ENCODE data around the gene MORN5.

MORN5 gene

GRCh38 chr9:122192914-122193525 is 33.3 kb downstream of the MORN5 start:
- no peak for DNase-seq

- DNase-seq = no peak
These were observed 33.9 kb downstream of the MORN5 start for GRCh38 chr9:122193651-122194050.

GRCh38 chr9:122195875-122196274 is 36.2 kb downstream of the MORN5 start:
- no peak for DNase-seq

GRCh38 chr9:122197426-122197825 is 37.7 kb downstream of the MORN5 start:
- DNase-seq = no peak

- DNase-seq = no peak
These were observed 38.2 kb downstream of the MORN5 start for GRCh38 chr9:122197882-122198281.

- DNase-seq = no peak
These were observed 41.4 kb downstream of the MORN5 start for GRCh38 chr9:122200960-122201595.

GRCh38 chr9:122201641-122202040 is 41.9 kb downstream of the MORN5 start:
- no peak for DNase-seq

- no peak for DNase-seq
These were observed 42.4 kb downstream of the MORN5 start for GRCh38 chr9:122202111-122202510.

- no peak for DNase-seq
These were observed 44.3 kb downstream of the MORN5 start for GRCh38 chr9:122204055-122204454.

GRCh38 chr9:122204491-122204890 is 44.8 kb downstream of the MORN5 start:
- DNase-seq = no peak

- no peak for DNase-seq
These were observed 45.5 kb downstream of the MORN5 start for GRCh38 chr9:122205176-122205575.

- peak; percentile 41 for DNase-seq
These were observed 46.7 kb downstream of the MORN5 start for GRCh38 chr9:122206118-122207046.

GRCh38 chr9:122207096-122207495 is 47.4 kb downstream of the MORN5 start:
- DNase-seq = no peak

- DNase-seq = no peak
These were observed 49.7 kb downstream of the MORN5 start for GRCh38 chr9:122209451-122209850.

GRCh38 chr9:122212473-122213004 is 52.8 kb downstream of the MORN5 start:
- no peak for DNase-seq

GRCh38 chr9:122213102-122213588 is 53.4 kb downstream of the MORN5 start:
- no peak for DNase-seq

GRCh38 chr9:122213589-122214413 is 54.1 kb downstream of the MORN5 start:
- DNase-seq = peak; percentile 12

- DNase-seq = no peak
These were observed 54.8 kb downstream of the MORN5 start for GRCh38 chr9:122214507-122214906.

GRCh38 chr9:122215663-122216062 is 56.0 kb downstream of the MORN5 start:
- no peak for DNase-seq

- no peak for DNase-seq
These were observed 56.6 kb downstream of the MORN5 start for GRCh38 chr9:122216138-122216797.

GRCh38 chr9:122216798-122217418 is 57.2 kb downstream of the MORN5 start:
- DNase-seq = no peak

All from kidney glomerular epithelial cell (primary cell).